Body of pancreas (tissue), 4 donors: Measurements from ENCODE around the gene ORAI1.

Experiments
- CTCF ChIP-seq, 7 experiments: fragments of 450-650 bp in 4 of 7; fragments of 200-600 bp in 3 of 7; sonication (generic) in 3 of 7; IDR thresholded peaks; one replicate each; pipeline ENCODE4 v1.5.1; 2016 to 2019; ENCODE audit warnings: antibody characterized with exemption in 7 of 7
- POLR2A ChIP-seq, 3 donors: fragments of 450-650 bp; IDR thresholded peaks; one replicate each; pipeline ENCODE4 v1.6.1; 2016; ENCODE audit warnings: antibody characterized with exemption in 3 of 3, mild to moderate bottlenecking in 2 of 3

- TF ChIP-seq POLR2A (IDR thresholded peaks at IDR 0.05), result no peak
- TF ChIP-seq CTCF (IDR thresholded peaks at IDR 0.05), result no peak
These were observed 18.0 kb upstream of the ORAI1 start for GRCh38 chr12:121608301-121608700.
